Measurements from ENCODE around the gene RAD51AP2.

RAD51AP2 gene

DNA sequence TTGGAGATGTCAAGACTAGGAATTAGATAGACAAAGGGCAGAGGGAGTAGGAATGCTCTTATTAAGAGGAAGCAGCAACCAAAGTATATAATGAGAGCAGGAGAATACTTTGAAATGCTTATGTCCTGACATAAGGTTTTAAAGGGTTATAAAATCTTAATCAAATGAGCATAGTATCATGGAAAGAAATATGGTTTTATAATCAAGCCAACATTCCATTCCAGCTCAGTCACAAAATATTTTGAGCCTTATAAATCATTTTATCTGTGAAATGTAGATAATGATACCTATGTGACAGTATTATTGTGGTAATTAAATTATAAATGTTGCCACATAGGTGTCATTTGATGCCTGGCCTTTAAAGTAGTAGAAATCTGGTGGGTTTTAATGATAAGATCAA, 39.8 kb upstream of the RAD51AP2 start:
- Histone ChIP-seq H3K27ac (ENCODE audit: extremely low read depth, low read depth, low read length) (no peak overlapping the region), H3K4me3 (ENCODE audit: low read depth, low read length) (no peak overlapping the region), H3K9me3 (ENCODE audit: control insufficient read depth, insufficient read depth, low read depth, low read length) (no peaks in the 10 kb centered on the region), H3K4me1 (ENCODE audit: control insufficient read depth, insufficient read depth, low read length) (no peaks in the 10 kb centered on the region), H3K36me3 (ENCODE audit: control insufficient read depth in 2 of 2, insufficient read depth in 1 of 2, low read length in 2 of 2) (no peaks in the 10 kb centered on the region)
- CTCF ChIA-PET, result no interaction called here
- POLR2A ChIA-PET, result interaction anchor here (0.5 kb wide), 1 partner anchor 20 kb away, joined by 3 read pairs; no protein-coding TSS in a partner anchor
- no peak for TF ChIP-seq ZNF529 (tag by site-specific recombination; IDR thresholded peaks at IDR 0.05; ENCODE audit: insufficient replicate concordance)
- no peak for TF ChIP-seq KLF16 (tag by site-specific recombination; IDR thresholded peaks at IDR 0.05)
- no peak for TF ChIP-seq ZNF404 (tag by site-specific recombination; IDR thresholded peaks at IDR 0.05)
- TF ChIP-seq ZNF530 (tag by site-specific recombination; IDR thresholded peaks at IDR 0.05; ENCODE audit: low read depth), result no peak
- TF ChIP-seq SCRT1 (tag by site-specific recombination; IDR thresholded peaks at IDR 0.05; ENCODE audit: borderline replicate concordance), result no peak
- no peak for TF ChIP-seq REST (tag by site-specific recombination; IDR thresholded peaks at IDR 0.05)
- no peak for TF ChIP-seq TCF7L2 (IDR thresholded peaks at IDR 0.05; ENCODE audit: borderline replicate concordance, low read depth, low read length)
- no peak for TF ChIP-seq ZNF76 (tag by site-specific recombination; IDR thresholded peaks at IDR 0.05; ENCODE audit: borderline replicate concordance, low read depth)
- no peak for TF ChIP-seq ZNF785 (tag by site-specific recombination; IDR thresholded peaks at IDR 0.05)
- TF ChIP-seq OVOL3 (tag by site-specific recombination; IDR thresholded peaks at IDR 0.05), result no peak
- TF ChIP-seq, protein P1, sequence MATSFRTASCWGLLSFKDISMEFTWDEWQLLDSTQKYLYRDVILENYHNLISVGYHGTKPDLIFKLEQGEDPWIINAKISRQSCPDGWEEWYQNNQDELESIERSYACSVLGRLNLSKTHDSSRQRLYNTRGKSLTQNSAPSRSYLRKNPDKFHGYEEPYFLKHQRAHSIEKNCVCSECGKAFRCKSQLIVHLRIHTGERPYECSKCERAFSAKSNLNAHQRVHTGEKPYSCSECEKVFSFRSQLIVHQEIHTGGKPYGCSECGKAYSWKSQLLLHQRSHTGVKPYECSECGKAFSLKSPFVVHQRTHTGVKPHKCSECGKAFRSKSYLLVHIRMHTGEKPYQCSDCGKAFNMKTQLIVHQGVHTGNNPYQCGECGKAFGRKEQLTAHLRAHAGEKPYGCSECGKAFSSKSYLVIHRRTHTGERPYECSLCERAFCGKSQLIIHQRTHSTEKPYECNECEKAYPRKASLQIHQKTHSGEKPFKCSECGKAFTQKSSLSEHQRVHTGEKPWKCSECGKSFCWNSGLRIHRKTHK (tag by site-specific recombination; IDR thresholded peaks at IDR 0.05), result no peak
- no peak for TF ChIP-seq ZNF302 (tag by site-specific recombination; IDR thresholded peaks at IDR 0.05; ENCODE audit: low read depth)
- TF ChIP-seq ZNF391 (tag by site-specific recombination; IDR thresholded peaks at IDR 0.05; ENCODE audit: borderline replicate concordance, low read depth), result no peak
- TF ChIP-seq ZNF560 (tag by site-specific recombination; IDR thresholded peaks at IDR 0.05; ENCODE audit: borderline replicate concordance), result no peak
- TF ChIP-seq INSM2 (tag by site-specific recombination; IDR thresholded peaks at IDR 0.05), result no peak
- no peak for TF ChIP-seq ZNF837 (tag by site-specific recombination; IDR thresholded peaks at IDR 0.05)
- TF ChIP-seq ZNF514 (tag by site-specific recombination; IDR thresholded peaks at IDR 0.05), result no peak
- TF ChIP-seq, protein P2, sequence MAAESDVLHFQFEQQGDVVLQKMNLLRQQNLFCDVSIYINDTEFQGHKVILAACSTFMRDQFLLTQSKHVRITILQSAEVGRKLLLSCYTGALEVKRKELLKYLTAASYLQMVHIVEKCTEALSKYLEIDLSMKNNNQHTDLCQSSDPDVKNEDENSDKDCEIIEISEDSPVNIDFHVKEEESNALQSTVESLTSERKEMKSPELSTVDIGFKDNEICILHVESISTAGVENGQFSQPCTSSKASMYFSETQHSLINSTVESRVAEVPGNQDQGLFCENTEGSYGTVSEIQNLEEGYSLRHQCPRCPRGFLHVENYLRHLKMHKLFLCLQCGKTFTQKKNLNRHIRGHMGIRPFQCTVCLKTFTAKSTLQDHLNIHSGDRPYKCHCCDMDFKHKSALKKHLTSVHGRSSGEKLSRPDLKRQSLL (tag by site-specific recombination; IDR thresholded peaks at IDR 0.05), result no peak
- TF ChIP-seq, protein P3, sequence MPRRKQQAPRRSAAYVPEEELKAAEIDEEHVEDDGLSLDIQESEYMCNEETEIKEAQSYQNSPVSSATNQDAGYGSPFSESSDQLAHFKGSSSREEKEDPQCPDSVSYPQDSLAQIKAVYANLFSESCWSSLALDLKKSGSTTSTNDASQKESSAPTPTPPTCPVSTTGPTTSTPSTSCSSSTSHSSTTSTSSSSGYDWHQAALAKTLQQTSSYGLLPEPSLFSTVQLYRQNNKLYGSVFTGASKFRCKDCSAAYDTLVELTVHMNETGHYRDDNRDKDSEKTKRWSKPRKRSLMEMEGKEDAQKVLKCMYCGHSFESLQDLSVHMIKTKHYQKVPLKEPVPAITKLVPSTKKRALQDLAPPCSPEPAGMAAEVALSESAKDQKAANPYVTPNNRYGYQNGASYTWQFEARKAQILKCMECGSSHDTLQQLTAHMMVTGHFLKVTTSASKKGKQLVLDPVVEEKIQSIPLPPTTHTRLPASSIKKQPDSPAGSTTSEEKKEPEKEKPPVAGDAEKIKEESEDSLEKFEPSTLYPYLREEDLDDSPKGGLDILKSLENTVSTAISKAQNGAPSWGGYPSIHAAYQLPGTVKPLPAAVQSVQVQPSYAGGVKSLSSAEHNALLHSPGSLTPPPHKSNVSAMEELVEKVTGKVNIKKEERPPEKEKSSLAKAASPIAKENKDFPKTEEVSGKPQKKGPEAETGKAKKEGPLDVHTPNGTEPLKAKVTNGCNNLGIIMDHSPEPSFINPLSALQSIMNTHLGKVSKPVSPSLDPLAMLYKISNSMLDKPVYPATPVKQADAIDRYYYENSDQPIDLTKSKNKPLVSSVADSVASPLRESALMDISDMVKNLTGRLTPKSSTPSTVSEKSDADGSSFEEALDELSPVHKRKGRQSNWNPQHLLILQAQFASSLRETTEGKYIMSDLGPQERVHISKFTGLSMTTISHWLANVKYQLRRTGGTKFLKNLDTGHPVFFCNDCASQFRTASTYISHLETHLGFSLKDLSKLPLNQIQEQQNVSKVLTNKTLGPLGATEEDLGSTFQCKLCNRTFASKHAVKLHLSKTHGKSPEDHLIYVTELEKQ (tag by site-specific recombination; IDR thresholded peaks at IDR 0.05; ENCODE audit: borderline replicate concordance), result no peak
- TF ChIP-seq ZNF394 (tag by site-specific recombination; IDR thresholded peaks at IDR 0.05; ENCODE audit: borderline replicate concordance), result no peak

All from HEK293 (cell line).